GM21381 (cell line): Measurements from ENCODE around the gene SGMS2.

Experiments
- ATAC-seq: cut with Tn5 transposase; IDR thresholded peaks from one replicate; pipeline ENCODE4 v1.9.1; 2021; ENCODE audit warnings: mild to moderate bottlenecking, moderate library complexity; ENCODE audit not compliant: unreplicated experiment

Gene SGMS2

DNA sequence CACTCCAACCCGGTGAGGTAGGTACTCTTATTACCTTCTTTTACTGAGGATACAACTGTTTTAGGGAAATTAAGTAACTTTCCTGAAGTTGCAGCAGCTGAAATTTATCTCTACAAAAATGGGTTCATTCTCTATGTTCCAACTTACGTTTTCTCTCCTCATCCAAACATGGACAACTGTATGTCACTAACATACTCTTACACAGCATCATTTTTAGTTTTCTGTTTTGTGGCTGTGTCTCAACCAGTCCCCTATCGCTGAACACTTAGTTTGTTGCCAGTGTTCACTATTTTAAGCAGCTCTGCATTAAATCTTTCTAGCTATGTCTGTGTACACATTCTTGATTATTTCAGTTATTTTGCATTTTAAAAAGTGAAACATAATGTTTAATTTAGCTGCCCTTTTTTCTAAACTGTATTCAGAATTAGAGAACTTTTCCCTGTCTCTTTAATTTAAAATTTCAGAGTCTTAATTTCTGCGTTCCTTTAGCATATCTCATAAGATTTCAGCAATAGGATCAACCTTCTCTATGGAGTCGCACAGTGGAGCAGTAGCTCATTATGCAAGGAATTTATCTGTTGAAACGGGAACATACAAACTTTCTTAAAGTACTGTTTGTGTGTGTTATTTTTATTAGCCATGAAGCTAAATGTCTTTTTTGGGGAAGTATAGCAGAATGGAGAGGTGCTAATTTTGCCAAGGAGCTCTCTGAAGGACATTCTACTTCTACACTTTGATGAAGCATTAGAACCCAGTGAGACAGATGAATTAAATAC is 3.8 kb downstream of the SGMS2 start:
- no peak for ATAC-seq

DNA sequence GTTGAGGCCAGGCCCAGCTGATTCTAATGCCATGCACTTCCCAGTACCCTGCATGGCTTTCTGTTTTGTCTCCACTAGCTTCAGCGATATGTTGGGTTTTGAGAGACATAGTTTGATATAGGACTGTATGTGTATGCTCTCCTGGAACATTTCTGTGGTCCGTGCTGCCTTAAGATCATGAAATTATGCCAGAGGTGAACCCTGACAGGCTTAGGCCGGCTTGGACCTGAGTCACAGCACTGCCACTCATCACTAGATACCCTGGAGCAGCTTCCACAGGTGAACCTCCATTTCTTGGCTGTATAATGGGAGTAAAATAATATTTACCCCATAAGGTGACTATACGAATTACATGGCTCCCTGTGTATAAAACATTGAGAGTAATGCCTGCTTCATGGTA is 6.4 kb downstream of the SGMS2 start:
- ATAC-seq: no peak

DNA sequence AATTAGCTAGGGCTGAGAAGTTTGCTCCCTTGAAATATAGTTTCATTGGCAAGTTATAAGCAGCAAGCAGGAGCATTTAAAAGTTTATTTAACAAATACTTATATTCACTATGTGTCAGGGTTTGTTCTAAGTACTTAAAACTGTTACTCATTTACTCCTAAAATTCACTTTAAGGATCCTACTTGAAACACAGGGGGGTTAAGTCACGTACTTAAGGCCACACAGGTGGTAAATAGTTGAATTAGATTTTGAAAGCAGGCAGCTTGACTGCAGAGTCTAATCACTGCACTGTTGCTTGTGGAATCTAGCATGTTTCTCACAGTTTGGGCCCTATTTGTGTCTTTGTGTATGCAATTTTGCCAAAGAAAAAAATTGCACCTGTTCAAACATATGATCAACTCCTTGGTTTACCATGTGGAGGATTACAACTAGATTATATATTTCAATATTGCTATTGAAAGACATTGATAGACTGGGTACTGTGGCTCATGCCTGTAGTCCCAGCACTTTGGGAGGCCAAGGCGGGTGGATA is 7.6 kb downstream of the SGMS2 start:
- ATAC-seq: no peak

DNA sequence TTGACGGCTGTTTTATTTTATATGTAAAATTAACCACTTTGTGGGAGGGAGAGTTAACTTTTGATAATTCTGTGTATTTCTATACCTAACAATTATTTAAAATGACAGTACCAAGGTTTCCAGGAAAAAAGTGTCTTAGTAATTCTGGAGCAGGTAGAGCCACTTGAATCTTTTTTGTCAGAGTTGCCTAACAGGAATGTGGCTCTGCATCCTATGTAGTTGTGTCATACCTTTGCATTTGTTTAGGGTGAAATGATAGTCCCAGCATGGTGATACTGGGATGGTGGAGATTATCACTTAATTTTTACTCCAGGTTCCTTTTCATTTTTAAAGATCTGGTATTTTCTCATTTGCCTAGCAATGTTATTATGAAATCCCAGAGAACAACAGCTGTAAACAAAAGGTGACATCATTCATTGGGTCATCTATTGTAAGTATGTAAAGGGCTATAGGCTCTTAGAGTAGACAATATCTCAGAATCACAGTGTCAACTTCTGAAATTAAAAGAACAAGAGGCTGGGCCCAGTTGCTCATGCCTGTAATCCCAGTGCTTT is 9.6 kb downstream of the SGMS2 start:
- no peak for ATAC-seq

DNA sequence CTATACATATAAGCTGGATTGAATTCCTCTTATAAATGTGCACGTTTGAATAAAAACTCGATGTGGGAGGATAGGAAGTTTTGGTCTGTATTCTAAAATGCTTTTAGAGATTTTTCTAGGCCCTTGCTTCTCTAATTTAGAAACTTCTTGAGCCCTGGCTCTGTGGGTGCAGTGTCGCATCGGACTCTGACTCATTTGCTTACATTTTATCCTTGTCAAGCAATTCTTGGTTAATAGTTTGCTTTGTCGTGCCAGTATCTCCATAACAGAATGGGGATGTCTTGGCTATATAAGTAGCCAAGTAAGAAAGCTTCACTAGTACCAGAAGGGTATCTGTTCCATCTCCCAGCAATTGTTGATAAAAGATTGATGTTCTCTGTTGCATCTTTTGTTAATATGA is 10.7 kb downstream of the SGMS2 start:
- no peak for ATAC-seq

DNA sequence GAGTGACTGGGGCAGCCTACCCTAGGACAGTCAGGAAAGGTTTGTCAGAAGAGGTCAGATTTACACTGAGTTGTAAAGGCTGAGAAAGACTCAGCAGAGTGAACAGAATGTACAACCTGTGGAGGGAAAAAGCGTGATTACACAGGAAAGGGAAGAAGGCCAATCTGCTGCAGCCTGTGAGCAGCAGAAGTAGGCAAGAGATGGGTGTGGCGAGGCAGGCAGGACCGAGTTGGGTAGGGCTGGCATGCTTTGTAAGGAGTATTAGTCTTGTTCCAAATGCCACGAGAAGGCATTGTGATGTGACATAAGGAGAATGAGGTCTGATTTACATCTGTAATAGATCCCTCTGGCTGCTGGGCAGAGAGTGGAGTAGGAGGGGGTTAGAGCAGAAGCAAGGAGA is 12.6 kb downstream of the SGMS2 start:
- no peak for ATAC-seq

DNA sequence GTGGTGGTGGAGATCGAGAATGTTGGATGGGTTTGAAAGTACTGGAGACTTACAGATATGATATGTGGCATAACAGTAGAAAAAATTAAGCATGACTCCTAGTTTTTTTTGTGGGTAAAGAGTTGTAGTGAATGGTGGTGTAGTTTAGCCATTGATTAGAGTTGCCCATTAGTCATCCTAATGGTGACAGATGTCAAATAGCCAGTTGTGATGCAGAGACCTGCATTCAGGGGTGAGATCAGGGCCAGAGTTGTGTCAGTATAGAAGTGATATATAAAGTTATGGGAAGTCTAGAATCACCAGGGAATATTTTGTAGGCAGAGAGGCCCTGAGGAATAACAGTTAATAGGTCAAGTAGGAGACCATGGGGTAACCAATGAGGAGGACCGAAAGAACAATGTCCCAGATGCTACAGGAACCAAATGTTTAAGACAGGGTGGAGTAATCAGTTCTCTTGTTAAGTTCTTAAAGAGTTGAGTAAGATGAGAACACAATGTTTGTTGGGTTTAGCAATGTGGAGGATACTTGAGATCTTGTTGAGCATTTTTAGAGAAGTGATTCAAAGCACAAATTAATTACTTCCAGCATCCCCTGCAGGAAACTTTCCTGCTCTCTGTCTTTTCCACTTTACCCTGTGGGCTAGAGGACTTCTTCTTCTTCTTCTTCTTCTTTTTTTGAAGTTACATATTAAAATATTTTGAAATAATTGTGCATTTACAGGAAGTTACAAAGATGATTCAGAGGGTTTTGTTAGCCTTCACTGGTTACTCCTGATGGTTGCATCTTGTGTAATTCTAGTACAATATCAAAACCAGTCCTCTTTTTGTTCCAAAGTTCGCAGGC is 13.3 kb downstream of the SGMS2 start:
- no peak for ATAC-seq

DNA sequence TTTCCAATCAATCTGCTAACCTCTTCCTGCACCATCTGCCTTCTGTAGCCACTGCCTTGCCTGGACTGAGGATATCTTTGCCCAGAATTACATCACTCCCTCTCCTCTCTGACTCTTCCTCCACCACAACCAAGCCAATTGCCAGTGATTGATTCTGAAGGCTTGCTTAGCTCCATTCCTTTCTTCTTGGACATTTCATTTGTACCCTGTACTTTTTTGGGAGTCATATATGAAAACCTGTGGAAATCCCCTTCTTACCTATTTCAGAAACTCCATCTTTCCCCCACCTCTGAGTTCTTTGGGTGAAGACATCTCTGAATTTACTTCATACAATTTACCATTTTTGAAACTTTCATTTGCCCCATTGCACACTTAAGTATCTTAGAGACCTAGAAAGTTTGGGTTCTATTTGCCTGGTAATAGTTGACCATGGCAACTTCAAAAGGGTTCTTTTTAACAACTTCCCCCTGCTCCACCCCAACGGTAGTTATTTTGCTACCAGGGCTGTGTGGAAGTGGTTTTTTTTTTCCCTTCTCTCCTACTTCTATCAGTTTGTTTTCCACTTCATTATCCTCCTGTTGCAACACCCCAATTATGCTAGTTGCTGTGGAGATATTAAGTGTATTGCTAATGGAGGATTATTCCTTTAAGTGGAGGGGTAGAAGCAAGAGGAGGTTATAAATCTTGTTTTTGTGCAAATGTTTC is 14.3 kb downstream of the SGMS2 start:
- no peak for ATAC-seq

DNA sequence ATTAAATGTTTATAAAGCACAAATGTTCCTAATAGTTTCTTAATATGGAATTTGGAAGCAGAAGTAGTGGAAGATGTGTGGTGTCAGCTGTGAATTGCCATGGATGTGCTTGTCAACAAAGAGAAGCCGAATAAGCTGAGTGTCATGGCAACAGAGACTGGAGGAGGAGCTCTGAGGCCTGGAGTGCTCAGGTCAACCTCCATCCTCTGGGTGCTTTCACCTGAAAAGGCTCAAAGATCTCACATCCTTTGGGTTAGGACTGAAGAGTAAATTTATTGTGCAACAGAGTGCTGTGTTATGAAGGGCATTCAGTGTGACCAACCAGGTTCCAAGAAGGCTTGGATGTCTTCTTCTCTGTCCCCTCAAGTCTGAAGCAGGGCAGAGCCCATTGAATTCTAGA is 18.7 kb downstream of the SGMS2 start:
- no peak for ATAC-seq

DNA sequence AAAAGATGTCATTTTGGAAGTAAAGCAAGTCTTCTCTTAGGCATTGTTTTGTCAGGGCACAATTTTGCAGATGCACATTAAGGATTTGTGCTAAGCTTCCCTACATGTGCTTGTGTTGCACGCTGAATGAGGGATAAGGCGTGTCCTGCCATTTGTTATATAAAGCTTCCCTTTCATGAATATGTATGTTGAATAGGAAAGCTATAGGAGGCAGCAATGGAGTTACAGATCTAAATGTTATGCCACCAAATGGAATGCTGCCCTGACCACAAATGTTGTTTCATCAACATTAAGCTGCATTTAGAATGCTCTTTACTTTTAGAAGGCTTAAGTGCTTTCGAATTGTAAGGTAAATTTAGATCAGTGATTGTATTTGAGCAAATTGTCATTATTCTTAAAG is 20.9 kb downstream of the SGMS2 start:
- ATAC-seq: no peak

DNA sequence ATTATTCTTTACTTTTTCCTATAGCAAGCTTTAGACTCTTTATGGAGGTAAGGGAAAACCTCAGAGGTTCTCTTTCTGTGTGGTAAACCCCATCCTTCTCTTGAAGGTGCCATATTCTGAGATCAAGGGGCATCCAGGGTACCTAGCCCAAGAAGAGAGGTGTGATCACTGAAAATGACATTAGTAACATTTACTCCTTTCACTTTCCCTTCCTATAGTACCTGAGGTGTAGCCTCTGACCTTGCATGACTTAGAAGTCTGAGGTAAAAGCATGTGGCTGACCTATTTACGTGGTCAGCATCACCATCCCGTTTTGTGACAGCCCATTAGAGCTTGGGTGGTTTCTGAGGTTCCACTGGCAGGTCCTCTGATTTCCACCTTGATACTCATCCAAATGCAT is 25.7 kb downstream of the SGMS2 start:
- ATAC-seq: peak; percentile 91

DNA sequence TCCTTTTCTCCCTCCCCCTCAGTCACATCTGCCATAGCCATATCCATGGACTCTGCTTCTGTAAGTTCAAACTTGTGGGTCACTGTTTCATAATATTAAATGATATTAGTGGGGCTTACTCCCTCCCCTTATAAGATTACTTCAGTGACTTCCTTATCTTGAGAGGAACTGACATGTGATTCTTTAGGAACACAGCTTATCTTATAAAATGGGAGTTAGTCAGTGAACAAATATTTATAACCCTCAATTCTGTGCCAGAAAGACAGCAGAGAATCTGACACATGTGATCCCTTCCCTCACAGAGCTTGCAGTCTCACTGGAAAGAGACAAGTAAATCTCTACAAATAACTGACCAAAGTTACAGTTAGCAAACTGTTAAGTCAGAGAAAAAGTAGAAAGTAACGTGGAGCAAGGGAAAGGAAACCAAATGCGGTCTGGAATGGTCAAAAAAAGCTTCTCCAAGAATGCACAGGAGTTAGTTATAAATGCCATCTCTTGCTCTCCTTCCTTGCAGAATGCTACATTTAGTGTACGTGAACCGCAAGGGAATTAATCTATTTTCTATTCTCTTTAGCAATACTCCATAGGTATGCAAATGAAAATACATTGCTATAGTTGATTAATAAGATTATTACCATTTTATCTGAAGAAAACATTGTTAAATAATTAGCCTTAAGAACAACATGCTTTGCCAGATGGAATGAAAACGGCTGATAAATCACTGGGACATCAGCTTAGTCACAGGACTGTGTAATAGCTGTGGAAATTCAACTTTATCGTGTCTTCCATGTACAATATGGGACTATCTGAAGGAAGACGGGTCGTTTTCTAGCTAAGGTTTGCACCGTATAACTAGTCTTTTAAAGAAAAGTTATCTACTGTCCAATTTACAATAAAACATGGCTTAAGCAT is 29.0 kb downstream of the SGMS2 start:
- no peak for ATAC-seq

DNA sequence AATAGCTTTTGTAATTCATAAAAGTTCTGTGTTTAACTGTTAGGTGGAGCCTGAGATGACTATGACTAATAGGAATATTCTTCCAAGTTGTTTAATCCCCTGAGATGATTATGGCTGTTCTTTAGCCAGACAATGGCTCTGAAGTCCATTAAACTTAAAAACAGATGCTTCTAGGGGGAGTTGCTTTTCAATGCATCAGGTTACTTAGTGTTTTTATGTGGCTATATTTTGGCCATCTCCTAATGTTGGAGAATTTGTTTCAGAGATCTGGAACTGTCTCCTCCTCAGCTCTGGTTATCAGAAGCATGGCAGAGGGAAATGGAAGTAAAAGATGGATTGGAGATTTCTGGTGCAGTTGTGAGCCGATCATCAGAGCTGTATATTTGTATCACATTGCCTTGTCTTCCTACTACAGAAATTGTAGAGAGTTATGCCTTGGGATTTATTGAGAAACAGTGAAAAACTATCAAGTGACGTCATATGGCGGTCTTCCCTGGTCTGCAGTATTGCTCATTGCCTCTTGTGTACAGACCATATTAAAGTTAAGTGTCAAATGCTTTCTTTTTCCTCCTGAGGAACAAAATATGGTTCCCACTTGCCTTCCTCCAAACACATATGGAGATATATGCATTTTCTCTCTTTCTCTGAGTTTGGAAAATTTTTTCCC is 29.8 kb downstream of the SGMS2 start:
- ATAC-seq: no peak

DNA sequence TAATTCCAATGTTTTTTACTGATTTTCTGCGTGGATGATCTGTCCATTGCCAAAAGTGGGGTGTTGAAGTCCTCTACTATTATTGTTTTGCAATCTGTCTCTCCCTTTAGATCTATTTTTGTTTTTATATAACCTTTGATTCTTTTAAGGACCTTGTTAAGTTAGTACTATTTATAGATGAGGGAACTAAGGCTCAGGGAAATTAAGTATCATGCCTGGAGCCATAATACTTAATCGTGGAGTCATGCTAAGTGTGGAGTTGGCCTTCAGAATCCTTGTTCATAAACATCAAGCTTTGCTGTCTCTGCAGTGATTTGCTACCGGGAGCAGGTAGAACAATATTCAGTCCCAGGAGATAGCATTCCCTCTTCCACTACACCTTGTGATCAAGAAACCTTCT is 31.0 kb downstream of the SGMS2 start:
- ATAC-seq: no peak

DNA sequence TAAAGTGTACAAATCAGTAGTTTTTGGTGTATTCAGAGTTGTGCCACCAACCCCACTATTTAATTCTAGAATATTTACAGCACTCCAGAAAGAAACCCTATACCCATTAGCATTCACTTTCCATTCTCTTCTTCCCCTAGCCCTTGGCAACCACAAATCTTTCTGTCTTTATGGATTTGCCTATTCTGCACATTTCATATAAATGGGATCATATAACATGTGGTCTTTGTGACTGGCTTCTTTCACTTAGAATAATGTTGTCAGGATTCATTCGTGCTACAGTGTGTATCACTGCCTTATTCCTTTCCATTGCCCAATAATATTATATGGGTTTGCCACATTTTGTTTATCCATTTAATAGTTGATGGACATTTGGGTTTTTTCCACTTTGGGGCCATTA is 32.2 kb downstream of the SGMS2 start:
- ATAC-seq: no peak

DNA sequence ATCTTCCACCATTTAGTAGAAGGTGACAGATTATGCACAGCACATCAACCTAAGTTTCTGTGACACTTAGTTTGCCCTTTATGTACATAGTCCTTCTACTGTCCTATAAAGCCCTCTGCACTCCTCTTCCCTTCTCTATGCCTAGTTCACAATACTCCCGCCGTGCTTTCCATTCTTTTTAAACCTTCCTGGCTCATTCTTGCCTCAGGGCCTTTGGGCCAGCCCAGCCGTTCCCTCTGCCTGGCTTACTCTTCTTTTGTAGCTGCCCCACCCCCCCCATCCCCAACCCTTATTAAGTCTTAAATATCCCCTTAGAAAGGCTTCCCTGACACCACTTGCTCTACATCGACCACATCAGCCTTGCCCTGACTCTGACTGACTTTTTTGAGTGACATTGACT is 33.0 kb downstream of the SGMS2 start:
- no peak for ATAC-seq

DNA sequence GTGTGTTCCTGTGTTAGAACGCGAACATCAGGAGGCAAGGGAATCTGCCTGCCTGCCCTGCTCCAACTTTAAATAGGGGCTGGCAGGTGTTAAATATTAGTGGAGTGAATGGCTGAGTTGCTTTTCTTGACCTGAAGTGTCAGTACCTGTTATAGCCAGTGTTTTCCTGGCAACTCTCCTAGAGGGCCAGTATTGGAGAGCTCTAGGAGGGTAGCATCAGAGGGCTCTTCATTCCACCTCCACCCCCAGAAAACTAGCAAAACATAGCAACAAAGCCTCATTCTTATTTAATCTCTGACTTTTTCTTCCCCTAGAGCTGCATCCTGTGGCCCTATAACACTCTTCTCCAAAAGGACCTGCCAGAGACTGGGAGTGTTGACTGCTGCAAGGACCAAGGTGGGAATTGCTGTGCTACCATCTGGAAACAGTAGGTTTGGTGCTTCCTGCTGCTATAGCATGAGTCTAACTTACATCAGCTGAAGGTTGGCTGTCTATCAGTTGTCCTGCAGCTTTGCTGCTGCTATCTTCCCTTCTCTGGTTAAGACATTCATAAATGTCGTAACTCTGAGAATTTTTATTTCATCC is 33.5 kb downstream of the SGMS2 start:
- no peak for ATAC-seq

DNA sequence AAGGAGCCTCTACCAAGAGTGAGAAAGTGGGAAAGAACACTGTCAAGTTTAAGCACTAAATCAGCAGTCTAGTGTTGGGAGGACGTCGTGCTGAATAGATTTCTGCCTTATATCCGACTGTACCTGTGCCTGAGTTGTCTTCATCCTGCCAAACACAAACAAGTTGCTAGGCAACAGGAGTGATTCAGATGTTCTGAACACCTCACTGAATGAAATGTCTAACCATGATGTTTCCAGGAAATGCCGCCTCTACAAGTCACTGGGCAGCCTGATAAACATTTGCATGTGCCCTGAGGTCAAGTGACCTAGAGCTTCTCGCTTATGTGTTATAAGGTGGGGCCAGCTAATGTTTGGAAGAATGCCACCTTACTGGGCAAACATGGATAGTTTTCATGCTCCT is 37.9 kb downstream of the SGMS2 start:
- ATAC-seq: no peak

DNA sequence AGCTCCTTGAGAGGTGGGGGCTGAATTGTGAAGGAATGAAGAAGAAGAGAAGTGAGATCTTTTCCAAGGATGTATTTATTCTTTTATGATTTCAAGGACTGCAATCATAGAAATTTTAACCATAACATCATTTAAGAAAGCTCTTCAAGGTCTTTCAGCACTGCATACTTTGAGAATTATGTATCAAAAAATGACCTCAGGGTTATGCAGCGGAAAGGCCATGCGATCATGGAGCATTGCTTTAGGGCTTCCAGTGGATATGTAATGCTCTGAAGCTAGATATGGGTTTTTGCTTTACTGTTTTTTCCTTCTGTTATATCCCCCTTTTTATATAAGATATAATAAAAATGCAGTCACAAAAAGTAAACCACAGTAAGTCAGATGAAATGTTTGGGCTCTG is 38.7 kb downstream of the SGMS2 start:
- no peak for ATAC-seq
